NCI-H460 (cell line): Measurements from ENCODE around the gene DAPK2. TPM values are rescaled to one million over a fixed set of nuclear protein-coding genes. Genes with fewer than 3 reads are reported as not detected.

Experiments
- DNase-seq: peaks from one replicate; pipeline ENCODE4 v3.0.0-alpha.2; 2016; ENCODE audit warnings: low read depth; ENCODE audit errors: extremely low read depth
- total RNA-seq: library from RNA; depleted of rRNA; stranded (reverse); fragments of >200 nt; shearing (Covaris generic); gene quantifications from 2 replicates; pipeline ENCODE4 v1.2.3, GENCODE V29; 2014

DAPK2 gene
- total RNA-seq, 1 experiment from 2014 or later, result 0.47 TPM

DNA sequence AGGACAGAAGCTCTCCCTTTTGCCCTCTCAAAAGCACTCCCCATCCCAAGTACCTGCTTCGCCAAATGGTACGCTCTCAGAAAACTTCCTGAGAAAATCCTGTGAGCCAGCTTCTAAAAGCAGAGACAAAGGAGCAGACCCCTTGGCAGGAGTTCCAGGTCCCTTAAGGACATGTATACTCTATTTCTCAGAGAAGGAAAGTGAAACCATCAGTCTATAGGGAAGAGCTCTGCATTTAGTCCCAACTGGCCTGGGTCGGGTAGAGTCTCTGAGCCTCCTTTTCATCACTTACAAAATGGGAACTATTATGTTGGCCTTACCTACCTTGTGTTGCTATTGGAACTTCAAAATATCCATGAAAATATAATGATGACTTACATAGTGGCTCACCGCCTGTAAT, 19.7 kb downstream of the DAPK2 start:
- no peak for DNase-seq

DNA sequence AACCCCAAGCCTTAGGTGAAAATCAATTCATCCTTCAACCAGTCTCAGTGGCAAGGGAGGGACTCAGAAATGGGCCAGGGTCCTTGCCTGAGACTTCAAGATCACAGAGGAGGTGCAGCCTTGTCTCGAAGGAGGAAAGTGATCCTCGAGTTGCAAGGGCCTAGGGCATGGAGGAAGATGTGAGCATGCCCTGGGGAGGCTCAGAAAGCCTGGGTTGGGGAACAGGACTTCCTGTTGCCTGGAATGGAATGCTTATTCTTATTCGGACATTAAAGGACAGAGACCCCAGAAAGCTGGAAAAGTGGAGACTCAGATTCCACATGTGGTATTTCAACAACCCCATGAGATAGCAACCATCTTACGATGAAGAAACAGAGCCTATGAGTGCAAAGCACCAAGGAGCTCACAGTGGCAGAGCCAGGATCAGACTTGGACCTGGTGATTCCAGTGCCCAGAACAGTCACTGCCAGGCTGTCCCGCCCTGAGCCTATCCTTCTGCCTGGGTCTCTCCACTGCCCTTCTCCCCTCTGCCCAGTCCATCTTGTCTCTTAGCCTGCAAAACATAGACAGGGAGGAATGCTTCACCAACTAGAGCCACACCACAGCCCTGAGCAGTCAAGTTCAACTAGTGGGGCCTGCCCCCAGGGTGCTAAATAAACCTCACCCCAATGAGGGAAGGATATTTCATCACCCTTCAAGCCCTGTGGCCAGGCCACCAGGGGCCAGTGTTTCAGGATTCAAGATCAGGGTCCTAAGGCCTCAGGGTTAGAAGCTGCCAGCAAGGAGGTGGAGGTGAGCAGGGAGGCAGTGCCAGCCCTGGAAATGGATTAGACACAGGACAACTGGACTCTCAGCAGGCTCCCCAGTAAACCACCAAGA, 21.9 kb downstream of the DAPK2 start:
- DNase-seq, result no peak

DNA sequence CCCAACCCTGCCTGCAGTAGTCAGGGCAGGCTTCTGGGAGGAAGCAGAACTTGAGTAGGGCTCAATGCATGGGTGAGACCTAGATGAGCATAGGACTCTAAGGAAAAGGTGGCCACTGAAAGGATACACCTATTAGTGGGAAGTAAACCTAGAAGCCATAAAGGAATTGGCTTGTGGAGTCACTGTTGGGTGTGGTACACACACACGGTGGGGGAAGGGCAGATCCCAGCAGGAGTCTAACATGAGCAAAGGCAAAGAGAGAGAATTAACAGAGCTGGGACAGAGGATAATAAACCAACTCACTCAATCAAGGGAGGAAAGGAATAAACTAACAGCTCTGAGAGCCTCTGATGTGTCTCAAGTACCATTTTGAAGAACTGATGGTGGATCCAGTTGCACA, 23.1 kb downstream of the DAPK2 start:
- DNase-seq, result no peak

DNA sequence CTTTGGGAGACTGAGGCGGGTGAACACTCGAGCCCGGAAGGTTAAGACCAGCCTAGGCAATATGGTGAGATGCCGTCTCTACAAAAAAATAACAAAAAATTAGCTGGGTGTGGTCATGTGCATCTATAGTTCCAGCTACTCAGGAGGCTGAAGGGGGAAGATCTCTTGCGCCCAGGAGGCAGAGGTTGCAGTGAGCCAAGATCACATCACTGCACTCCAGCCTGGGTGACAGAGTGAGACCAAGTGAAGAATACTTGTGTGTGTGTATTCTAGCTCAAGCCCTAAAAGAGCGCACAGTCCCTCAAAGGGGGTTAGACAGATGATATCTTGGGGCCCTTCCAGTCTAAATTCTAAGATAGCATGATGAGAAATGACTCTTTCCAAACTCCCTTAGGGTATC, 23.7 kb downstream of the DAPK2 start:
- DNase-seq, result no peak

DNA sequence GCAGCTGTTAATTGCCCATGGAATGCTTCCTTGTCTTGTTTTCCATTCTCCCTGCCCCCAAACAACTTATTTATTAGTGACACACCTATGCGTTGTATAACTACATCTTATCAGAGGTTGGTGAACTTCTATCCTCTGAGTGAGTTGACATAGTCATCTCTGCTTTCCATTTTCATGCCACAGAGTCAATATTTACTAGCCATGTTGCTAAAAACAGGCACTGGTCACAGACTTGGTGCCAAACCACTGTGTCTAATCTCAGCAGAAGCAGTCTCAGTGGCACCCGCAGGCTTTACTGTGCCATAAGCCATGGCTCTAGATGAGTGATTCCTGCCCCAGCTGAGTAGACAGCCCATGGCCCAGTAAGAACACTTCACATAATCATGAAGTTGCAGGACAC, 26.5 kb downstream of the DAPK2 start:
- no peak for DNase-seq

- no peak for DNase-seq
These were observed 28.6 kb downstream of the DAPK2 start for GRCh38 chr15:64017591-64018163.

DNA sequence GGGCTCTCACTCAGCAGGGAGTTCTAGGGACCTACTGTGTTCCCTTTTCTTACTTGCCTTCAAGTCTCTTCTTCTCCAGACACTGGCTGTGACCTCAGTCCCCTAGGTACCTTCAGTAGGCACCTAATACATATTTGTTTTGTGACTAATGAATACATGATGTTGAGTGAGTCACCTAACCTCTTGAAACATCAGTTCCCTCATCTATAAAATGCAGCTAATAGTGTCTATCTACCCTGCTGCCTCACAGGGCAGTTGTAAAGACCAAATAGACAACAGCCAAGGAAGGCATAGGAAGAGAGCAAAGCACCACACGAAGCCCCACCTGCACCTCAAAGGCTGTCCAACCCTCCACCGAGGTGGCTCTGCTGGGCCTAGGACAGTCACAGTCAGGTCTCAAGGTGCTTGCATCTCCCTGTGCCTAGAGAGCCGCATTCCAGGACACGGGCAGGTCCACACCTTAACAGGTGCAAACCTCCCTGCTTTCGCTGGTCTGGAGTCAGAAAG, 29.1 kb downstream of the DAPK2 start:
- no peak for DNase-seq

DNA sequence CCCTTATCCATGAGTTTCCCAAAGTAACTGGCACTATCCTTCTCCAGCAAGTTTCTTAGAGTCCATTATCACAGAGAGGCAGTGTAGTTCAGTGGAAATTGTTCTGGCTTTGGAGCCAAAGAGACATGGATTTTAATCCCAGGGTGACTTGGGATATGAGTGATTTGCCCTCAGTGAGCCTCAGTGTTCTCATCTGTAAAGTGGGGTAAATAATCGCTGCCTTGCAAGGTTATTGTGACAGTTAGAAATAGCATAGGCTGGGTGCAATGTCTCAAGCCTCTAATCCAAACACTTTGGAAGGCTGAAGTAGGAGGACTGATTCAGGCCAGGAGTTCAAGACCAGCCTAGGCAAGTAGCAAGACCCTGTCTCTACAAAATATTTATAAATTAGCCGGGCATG, 30.0 kb downstream of the DAPK2 start:
- DNase-seq, result no peak

- DNase-seq, result no peak
These were observed 31.3 kb downstream of the DAPK2 start for GRCh38 chr15:64014995-64015394.

DNA sequence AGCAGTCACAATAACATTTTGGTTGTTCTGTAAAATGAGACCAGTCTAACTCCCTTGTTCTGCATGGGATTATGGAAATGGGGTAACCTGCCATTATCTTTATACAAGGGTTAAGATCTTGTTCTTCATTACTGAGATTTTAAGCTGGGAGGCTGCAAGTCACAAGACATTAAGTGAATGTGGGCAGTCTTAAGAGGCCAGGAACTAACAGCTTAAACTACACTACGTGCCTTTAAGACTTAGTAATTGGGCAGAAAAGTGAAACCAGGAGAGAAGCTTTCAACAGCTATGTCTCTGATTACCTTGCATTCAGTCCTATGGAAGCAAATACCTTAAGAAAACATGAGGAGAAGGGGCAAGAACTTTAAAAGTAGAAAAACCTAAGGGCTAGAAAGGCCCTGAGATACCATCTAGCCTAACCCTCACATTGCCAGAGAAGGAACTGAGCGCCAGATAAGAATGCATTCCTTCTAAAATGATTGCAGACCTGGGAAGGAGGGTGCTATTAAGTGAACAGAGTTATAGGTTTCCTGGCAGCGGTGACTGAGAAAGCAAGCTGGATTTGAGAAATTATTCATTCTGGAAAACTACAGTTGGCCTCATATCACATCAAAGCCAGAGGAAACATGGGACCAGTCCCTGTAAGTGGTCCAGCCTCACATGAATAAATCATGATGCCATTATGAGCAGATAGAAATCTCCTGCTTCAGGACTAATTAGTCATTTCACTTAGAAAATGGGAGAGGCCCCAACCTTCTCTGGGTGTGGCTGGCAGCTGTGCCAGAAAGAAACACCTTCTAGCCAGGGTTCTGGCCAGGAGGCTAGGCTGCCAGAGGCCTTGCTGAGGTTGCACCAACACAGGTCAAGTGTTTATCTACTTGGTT, 32.9 kb downstream of the DAPK2 start:
- DNase-seq, result no peak

DNA sequence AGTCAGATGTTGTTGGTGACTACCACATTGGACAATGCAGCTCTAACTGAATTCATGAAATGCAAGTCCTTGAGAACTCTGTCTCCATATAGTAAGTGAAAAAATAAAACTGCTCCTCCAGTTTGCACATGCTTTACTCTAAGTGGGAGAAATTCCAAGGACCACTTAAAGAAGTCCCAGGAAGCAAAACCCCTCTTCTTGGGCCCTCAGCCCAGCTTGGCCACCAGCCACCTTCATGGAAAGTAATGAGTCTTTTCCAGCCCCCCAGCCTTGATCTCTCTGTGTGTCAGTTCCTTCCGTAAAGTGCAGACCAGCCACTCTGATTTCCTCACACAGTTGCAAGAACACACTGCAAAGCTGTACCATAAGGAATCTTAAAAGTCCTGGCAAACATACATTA, 34.5 kb downstream of the DAPK2 start:
- DNase-seq, result no peak

- no peak for DNase-seq
These were observed 35.6 kb downstream of the DAPK2 start for GRCh38 chr15:64010719-64011118.

- no peak for DNase-seq
These were observed 36.5 kb downstream of the DAPK2 start for GRCh38 chr15:64009798-64010261.

GRCh38 chr15:64009241-64009640, 37.0 kb downstream of the DAPK2 start:
- no peak for DNase-seq

DNA sequence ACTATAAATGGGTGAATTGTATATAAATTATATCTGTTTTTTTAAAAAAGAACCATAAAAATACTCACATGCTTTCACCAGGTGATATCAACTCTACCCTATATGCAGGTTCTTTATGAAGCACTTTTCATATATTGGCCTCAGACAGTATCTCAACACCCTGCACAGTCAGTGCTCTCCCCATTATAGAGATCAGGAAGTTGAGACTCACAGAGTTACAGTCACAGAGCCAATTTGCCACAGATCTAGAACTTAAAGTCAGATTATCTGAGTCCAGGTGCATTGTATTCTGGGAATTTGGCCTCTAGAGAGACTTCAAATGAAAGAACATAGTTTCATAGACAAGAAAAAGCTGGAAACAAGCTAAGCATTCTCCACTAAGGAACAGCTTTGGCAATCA, 38.1 kb downstream of the DAPK2 start:
- DNase-seq, result no peak

- no peak for DNase-seq
These were observed 39.6 kb downstream of the DAPK2 start for GRCh38 chr15:64006642-64007041.

DNA sequence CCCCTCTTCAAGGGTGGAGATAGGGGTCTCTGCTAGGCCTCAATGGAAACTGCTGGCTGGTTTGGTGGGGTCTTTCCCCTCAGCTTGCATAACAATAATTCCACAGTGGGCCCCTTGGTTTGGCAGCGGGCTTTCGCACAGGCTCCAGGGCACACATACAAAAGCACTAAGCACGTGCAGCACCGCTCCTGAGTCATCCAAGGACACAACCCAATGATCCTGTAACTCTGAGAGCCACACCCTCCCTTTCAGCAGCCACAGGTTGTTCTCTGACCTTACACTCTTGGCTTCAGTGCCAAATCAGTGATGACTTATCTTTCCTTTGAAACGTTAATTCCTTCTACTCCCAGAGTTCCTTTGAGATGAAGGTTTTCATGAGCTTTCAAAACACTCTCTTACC, 41.7 kb downstream of the DAPK2 start:
- DNase-seq, result no peak

DNA sequence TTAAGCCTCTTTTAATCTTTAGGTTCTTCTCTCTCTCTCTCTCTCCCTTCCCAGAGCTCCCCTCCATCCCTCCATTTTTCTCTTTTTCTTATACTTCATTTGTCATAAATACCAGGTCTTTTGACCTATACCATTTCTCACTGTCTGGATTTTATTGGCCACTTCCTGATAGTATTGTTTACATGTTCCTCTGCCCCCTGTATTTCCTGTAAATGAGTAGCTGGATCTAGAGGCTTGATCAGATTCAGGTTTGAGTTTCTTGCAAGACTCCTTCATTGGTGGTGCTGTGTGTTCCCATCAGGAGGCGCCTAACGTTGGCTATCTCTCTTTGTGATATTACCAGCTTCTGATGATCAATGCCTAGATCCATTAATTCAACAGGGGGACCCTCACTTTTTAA, 42.2 kb downstream of the DAPK2 start:
- no peak for DNase-seq

DNA sequence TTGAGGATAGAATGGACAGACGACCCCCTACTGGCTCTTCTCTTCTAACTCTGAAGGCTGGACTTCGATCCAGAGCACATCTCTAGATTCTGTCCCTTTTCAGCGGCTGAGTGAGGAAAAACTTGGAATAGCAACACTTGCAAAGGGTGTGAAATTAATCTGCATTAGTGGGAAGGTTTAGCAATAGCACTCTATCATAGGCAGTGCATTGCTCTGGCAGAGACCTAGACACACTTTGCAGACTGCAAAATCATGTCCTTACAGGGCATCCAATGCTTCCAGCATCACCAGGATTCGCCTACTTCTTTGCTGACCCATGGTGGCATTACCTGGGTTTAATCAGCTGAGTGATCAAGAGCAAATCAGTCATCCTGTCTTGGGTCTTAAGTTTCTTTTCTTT, 43.1 kb downstream of the DAPK2 start:
- DNase-seq, result no peak

DNA sequence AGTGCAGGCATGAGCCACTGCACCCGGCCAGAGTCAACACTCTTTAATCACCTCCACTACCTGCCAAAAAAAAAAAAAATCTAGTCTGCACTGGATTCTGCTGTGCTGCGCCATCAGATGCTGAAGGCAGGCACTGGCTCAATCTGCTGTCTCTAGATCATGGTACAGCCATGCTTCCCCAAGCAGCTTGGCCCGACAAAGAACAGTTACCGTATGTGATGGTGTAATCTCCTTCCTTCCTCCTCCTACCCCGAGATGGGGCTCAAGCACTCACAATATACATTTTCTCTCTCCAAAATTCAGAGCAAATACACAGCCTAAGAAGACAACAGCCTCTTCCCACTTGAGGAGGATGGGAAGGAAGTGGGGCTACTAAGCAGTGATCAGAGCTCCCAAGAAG, 45.1 kb downstream of the DAPK2 start:
- DNase-seq, result no peak
